ENCODE measurements around the gene AMZ1.
"Not testable (repeated sequence)": the region's sequence is repeated elsewhere in the genome, so short reads cannot be mapped to it uniquely, and the experiment has no call there.

AMZ1 gene

GRCh38 chr7:2737771-2738540, 50.0 kb downstream of the AMZ1 start:
- in situ Hi-C loops (cut with MboI; ENCODE audit: low sequenced_read_pairs), result no loop called here

GRCh38 chr7:2738766-2739549, 51.0 kb downstream of the AMZ1 start:
- in situ Hi-C loops (cut with MboI; ENCODE audit: low sequenced_read_pairs), result no loop called here

GRCh38 chr7:2743523-2744185, 55.7 kb downstream of the AMZ1 start:
- in situ Hi-C loops (cut with MboI; ENCODE audit: low sequenced_read_pairs), result not testable (repeated sequence)

- in situ Hi-C loops (cut with MboI; ENCODE audit: low sequenced_read_pairs), result not testable (repeated sequence)
These were observed 60.7 kb downstream of the AMZ1 start for GRCh38 chr7:2748684-2749083.

- in situ Hi-C loops (cut with MboI; ENCODE audit: low sequenced_read_pairs), result no loop called here
These were observed 62.0 kb downstream of the AMZ1 start for GRCh38 chr7:2750004-2750407.

- in situ Hi-C loops (cut with MboI; ENCODE audit: low sequenced_read_pairs), result no loop called here
These were observed 63.1 kb downstream of the AMZ1 start for GRCh38 chr7:2751086-2751485.

GRCh38 chr7:2753148-2753547, 65.1 kb downstream of the AMZ1 start:
- in situ Hi-C loops (cut with MboI; ENCODE audit: low sequenced_read_pairs), result no loop called here

GRCh38 chr7:2754086-2754485, 66.1 kb downstream of the AMZ1 start:
- in situ Hi-C loops (cut with MboI; ENCODE audit: low sequenced_read_pairs), result no loop called here

GRCh38 chr7:2754912-2755311, 66.9 kb downstream of the AMZ1 start:
- in situ Hi-C loops (cut with MboI; ENCODE audit: low sequenced_read_pairs), result no loop called here

- in situ Hi-C loops (cut with MboI; ENCODE audit: low sequenced_read_pairs), result no loop called here
These were observed 67.5 kb downstream of the AMZ1 start for GRCh38 chr7:2755531-2755930.

GRCh38 chr7:2757361-2757903, 69.4 kb downstream of the AMZ1 start:
- in situ Hi-C loops (cut with MboI; ENCODE audit: low sequenced_read_pairs), result no loop called here

GRCh38 chr7:2757904-2758672, 70.1 kb downstream of the AMZ1 start:
- in situ Hi-C loops (cut with MboI; ENCODE audit: low sequenced_read_pairs), result no loop called here

- in situ Hi-C loops (cut with MboI; ENCODE audit: low sequenced_read_pairs), result no loop called here
These were observed 70.9 kb downstream of the AMZ1 start for GRCh38 chr7:2758673-2759616.

- in situ Hi-C loops (cut with MboI; ENCODE audit: low sequenced_read_pairs), result no loop called here
These were observed 71.7 kb downstream of the AMZ1 start for GRCh38 chr7:2759736-2760097.

- in situ Hi-C loops (cut with MboI; ENCODE audit: low sequenced_read_pairs), result no loop called here
These were observed 72.3 kb downstream of the AMZ1 start for GRCh38 chr7:2760098-2760889.

GRCh38 chr7:2761131-2761624, 73.2 kb downstream of the AMZ1 start:
- in situ Hi-C loops (cut with MboI; ENCODE audit: low sequenced_read_pairs), result no loop called here

- in situ Hi-C loops (cut with MboI; ENCODE audit: low sequenced_read_pairs), result no loop called here
These were observed 73.9 kb downstream of the AMZ1 start for GRCh38 chr7:2761801-2762497.

- in situ Hi-C loops (cut with MboI; ENCODE audit: low sequenced_read_pairs), result no loop called here
These were observed 75.6 kb downstream of the AMZ1 start for GRCh38 chr7:2763597-2763996.

All from hTERT RPE-1 (cell line).